NCI-H1930 (cell line): ENCODE results near the gene BMP7.
"Not testable (repeated sequence)": the region's sequence is repeated elsewhere in the genome, so short reads cannot be mapped to it uniquely, and the experiment has no call there.

ENCODE experiments used
- DNase-seq, 2 experiments: peaks; one replicate each; lab custom pipeline; 2025; lab: John Stamatoyannopoulos, UW

Gene BMP7

GRCh38 chr20:57287901-57288300 lies 21.5 kb upstream of the BMP7 start:
- DNase-seq, result no peak

- DNase-seq, result no peak
Observed at GRCh38 chr20:57287007-57287880, 20.8 kb upstream of the BMP7 start.

- DNase-seq, result no peak
Observed at GRCh38 chr20:57283860-57284259, 17.4 kb upstream of the BMP7 start.

- no peak for DNase-seq
Observed at GRCh38 chr20:57282670-57283361, 16.4 kb upstream of the BMP7 start.

- DNase-seq, result no peak
Observed at GRCh38 chr20:57281900-57282299, 15.5 kb upstream of the BMP7 start.

- DNase-seq, result no peak
Observed at GRCh38 chr20:57280221-57280620, 13.8 kb upstream of the BMP7 start.

GRCh38 chr20:57279548-57279947 lies 13.1 kb upstream of the BMP7 start:
- DNase-seq, result not testable (repeated sequence)

- no peak for DNase-seq
Observed at GRCh38 chr20:57278457-57278856, 12.0 kb upstream of the BMP7 start.

- no peak for DNase-seq
Observed at GRCh38 chr20:57277398-57278105, 11.1 kb upstream of the BMP7 start.

- no peak for DNase-seq
Observed at GRCh38 chr20:57276221-57276620, 9.8 kb upstream of the BMP7 start.

- DNase-seq, result no peak
Observed at GRCh38 chr20:57275813-57276212, 9.4 kb upstream of the BMP7 start.

- no peak for DNase-seq
Observed at GRCh38 chr20:57275334-57275733, 8.9 kb upstream of the BMP7 start.

- no peak for DNase-seq
Observed at GRCh38 chr20:57274846-57275245, 8.4 kb upstream of the BMP7 start.

GRCh38 chr20:57274299-57274698 lies 7.9 kb upstream of the BMP7 start:
- no peak for DNase-seq

GRCh38 chr20:57272883-57273535 lies 6.6 kb upstream of the BMP7 start:
- DNase-seq, result no peak

GRCh38 chr20:57270204-57270984 lies 4.0 kb upstream of the BMP7 start:
- DNase-seq, result no peak

GRCh38 chr20:57269148-57269984 lies 2.9 kb upstream of the BMP7 start:
- no peak for DNase-seq

- DNase-seq, result no peak
Observed at GRCh38 chr20:57268399-57269076, 2.1 kb upstream of the BMP7 start.

- DNase-seq, result no peak
Observed at GRCh38 chr20:57267158-57267821, 849 bp upstream of the BMP7 start.

GRCh38 chr20:57265997-57266290 lies 497 bp downstream of the BMP7 start:
- no peak for DNase-seq
